ENCODE measurements around the gene PDE6D.

PDE6D gene

GRCh38 chr2:231691251-231691772 is 89.8 kb downstream of the PDE6D start:
- no peak overlapping the region for H3K4me3 ChIP-seq (ENCODE audit: low read depth in 1 of 2, low read length in 2 of 2)
- H3K27ac ChIP-seq (ENCODE audit: low read length) = no peak overlapping the region
- no peaks in the 10 kb centered on the region for H3K9me3 ChIP-seq (ENCODE audit: control insufficient read depth in 1 of 2, low read length in 2 of 2)
- peaks cover 0 to 7% of the 10 kb centered on the region in 2 donors for H3K4me1 ChIP-seq (ENCODE audit: control insufficient read depth in 1 of 2, insufficient read depth in 2 of 2, low read length in 2 of 2)
- H3K27me3 ChIP-seq (ENCODE audit: low read depth, low read length) = no peaks in the 10 kb centered on the region
- no peaks in the 10 kb centered on the region for H3K36me3 ChIP-seq (ENCODE audit: control insufficient read depth in 1 of 2, insufficient read depth in 2 of 2, low read length in 2 of 2)

- Histone ChIP-seq H3K4me3 (ENCODE audit: low read depth in 1 of 2, low read length in 2 of 2) (no peak overlapping the region), H3K27ac (ENCODE audit: low read length) (no peak overlapping the region), H3K4me1 (ENCODE audit: control insufficient read depth in 1 of 2, insufficient read depth in 2 of 2, low read length in 2 of 2) (peaks cover 0 to 7% of the 10 kb centered on the region in 2 donors), H3K27me3 (ENCODE audit: low read depth, low read length) (no peaks in the 10 kb centered on the region), H3K36me3 (ENCODE audit: control insufficient read depth in 1 of 2, insufficient read depth in 2 of 2, low read length in 2 of 2) (no peaks in the 10 kb centered on the region), H3K9me3 (ENCODE audit: control insufficient read depth in 1 of 2, low read length in 2 of 2) (no peaks in the 10 kb centered on the region)
Measured at GRCh38 chr2:231689124-231689893, 91.8 kb downstream of the PDE6D start.

GRCh38 chr2:231688719-231689118 is 92.4 kb downstream of the PDE6D start:
- Histone ChIP-seq H3K36me3 (ENCODE audit: control insufficient read depth in 1 of 2, insufficient read depth in 2 of 2, low read length in 2 of 2) (no peaks in the 10 kb centered on the region), H3K9me3 (ENCODE audit: control insufficient read depth in 1 of 2, low read length in 2 of 2) (no peaks in the 10 kb centered on the region), H3K27ac (ENCODE audit: low read length) (no peak overlapping the region), H3K4me3 (ENCODE audit: low read depth in 1 of 2, low read length in 2 of 2) (no peak overlapping the region), H3K27me3 (ENCODE audit: low read depth, low read length) (no peaks in the 10 kb centered on the region), H3K4me1 (ENCODE audit: control insufficient read depth in 1 of 2, insufficient read depth in 2 of 2, low read length in 2 of 2) (peaks cover 0 to 7% of the 10 kb centered on the region in 2 donors)

GRCh38 chr2:231687961-231688360 is 93.1 kb downstream of the PDE6D start:
- H3K27ac ChIP-seq (ENCODE audit: low read length) = no peak overlapping the region
- H3K27me3 ChIP-seq (ENCODE audit: low read depth, low read length) = no peaks in the 10 kb centered on the region
- no peak overlapping the region for H3K4me3 ChIP-seq (ENCODE audit: low read depth in 1 of 2, low read length in 2 of 2)
- H3K9me3 ChIP-seq (ENCODE audit: control insufficient read depth in 1 of 2, low read length in 2 of 2) = no peaks in the 10 kb centered on the region
- no peaks in the 10 kb centered on the region for H3K36me3 ChIP-seq (ENCODE audit: control insufficient read depth in 1 of 2, insufficient read depth in 2 of 2, low read length in 2 of 2)
- H3K4me1 ChIP-seq (ENCODE audit: control insufficient read depth in 1 of 2, insufficient read depth in 2 of 2, low read length in 2 of 2) = peaks cover 0 to 7% of the 10 kb centered on the region in 2 donors

GRCh38 chr2:231687133-231687852 is 93.8 kb downstream of the PDE6D start:
- no peaks in the 10 kb centered on the region for H3K27me3 ChIP-seq (ENCODE audit: low read depth, low read length)
- H3K27ac ChIP-seq (ENCODE audit: low read length) = no peak overlapping the region
- H3K9me3 ChIP-seq (ENCODE audit: control insufficient read depth in 1 of 2, low read length in 2 of 2) = no peaks in the 10 kb centered on the region
- H3K4me1 ChIP-seq (ENCODE audit: control insufficient read depth in 1 of 2, insufficient read depth in 2 of 2, low read length in 2 of 2) = peaks cover 0 to 7% of the 10 kb centered on the region in 2 donors
- H3K36me3 ChIP-seq (ENCODE audit: control insufficient read depth in 1 of 2, insufficient read depth in 2 of 2, low read length in 2 of 2) = no peaks in the 10 kb centered on the region
- no peak overlapping the region for H3K4me3 ChIP-seq (ENCODE audit: low read depth in 1 of 2, low read length in 2 of 2)

- H3K36me3 ChIP-seq (ENCODE audit: control insufficient read depth in 1 of 2, insufficient read depth in 2 of 2, low read length in 2 of 2) = no peaks in the 10 kb centered on the region
- no peaks in the 10 kb centered on the region for H3K27me3 ChIP-seq (ENCODE audit: low read depth, low read length)
- H3K9me3 ChIP-seq (ENCODE audit: control insufficient read depth in 1 of 2, low read length in 2 of 2) = no peaks in the 10 kb centered on the region
- H3K27ac ChIP-seq (ENCODE audit: low read length) = no peak overlapping the region
- no peak overlapping the region for H3K4me3 ChIP-seq (ENCODE audit: low read depth in 1 of 2, low read length in 2 of 2)
- peaks cover 0 to 7% of the 10 kb centered on the region in 2 donors for H3K4me1 ChIP-seq (ENCODE audit: control insufficient read depth in 1 of 2, insufficient read depth in 2 of 2, low read length in 2 of 2)
Measured at GRCh38 chr2:231686192-231687100, 94.6 kb downstream of the PDE6D start.

GRCh38 chr2:231685349-231686191 is 95.5 kb downstream of the PDE6D start:
- Histone ChIP-seq H3K9me3 (ENCODE audit: control insufficient read depth in 1 of 2, low read length in 2 of 2) (no peaks in the 10 kb centered on the region), H3K4me3 (ENCODE audit: low read depth in 1 of 2, low read length in 2 of 2) (no peak overlapping the region), H3K4me1 (ENCODE audit: control insufficient read depth in 1 of 2, insufficient read depth in 2 of 2, low read length in 2 of 2) (peaks cover 0 to 7% of the 10 kb centered on the region in 2 donors), H3K36me3 (ENCODE audit: control insufficient read depth in 1 of 2, insufficient read depth in 2 of 2, low read length in 2 of 2) (no peaks in the 10 kb centered on the region), H3K27me3 (ENCODE audit: low read depth, low read length) (no peaks in the 10 kb centered on the region), H3K27ac (ENCODE audit: low read length) (no peak overlapping the region)

- Histone ChIP-seq H3K9me3 (ENCODE audit: control insufficient read depth in 1 of 2, low read length in 2 of 2) (no peaks in the 10 kb centered on the region), H3K36me3 (ENCODE audit: control insufficient read depth in 1 of 2, insufficient read depth in 2 of 2, low read length in 2 of 2) (no peaks in the 10 kb centered on the region), H3K4me1 (ENCODE audit: control insufficient read depth in 1 of 2, insufficient read depth in 2 of 2, low read length in 2 of 2) (peaks cover 0 to 7% of the 10 kb centered on the region in 2 donors), H3K27me3 (ENCODE audit: low read depth, low read length) (no peaks in the 10 kb centered on the region), H3K4me3 (ENCODE audit: low read depth in 1 of 2, low read length in 2 of 2) (no peak overlapping the region), H3K27ac (ENCODE audit: low read length) (no peak overlapping the region)
Measured at GRCh38 chr2:231684314-231685223, 96.5 kb downstream of the PDE6D start.

GRCh38 chr2:231683292-231684235 is 97.5 kb downstream of the PDE6D start:
- Histone ChIP-seq H3K36me3 (ENCODE audit: control insufficient read depth in 1 of 2, insufficient read depth in 2 of 2, low read length in 2 of 2) (no peaks in the 10 kb centered on the region), H3K27ac (ENCODE audit: low read length) (no peak overlapping the region), H3K4me1 (ENCODE audit: control insufficient read depth in 1 of 2, insufficient read depth in 2 of 2, low read length in 2 of 2) (peaks cover 0 to 7% of the 10 kb centered on the region in 2 donors), H3K9me3 (ENCODE audit: control insufficient read depth in 1 of 2, low read length in 2 of 2) (no peaks in the 10 kb centered on the region), H3K27me3 (ENCODE audit: low read depth, low read length) (no peaks in the 10 kb centered on the region), H3K4me3 (ENCODE audit: low read depth in 1 of 2, low read length in 2 of 2) (no peak overlapping the region)
